Ishikawa (cell line): ENCODE measurements around the gene ICOS.

Source experiments
- MAX ChIP-seq: IDR thresholded peaks from 2 replicates; pipeline ENCODE4 v1.6.1; 2012
- REST ChIP-seq: IDR thresholded peaks from 2 replicates; pipeline ENCODE4 v1.6.1; 2012; ENCODE audit warnings: low read depth, mild to moderate bottlenecking
- YY1 ChIP-seq: IDR thresholded peaks from 2 replicates; pipeline ENCODE4 v1.6.1; 2012; ENCODE audit warnings: low read depth

GRCh38 chr2:203905656-203906055 lies 30.9 kb upstream of the ICOS start:
- TF ChIP-seq MAX = no peak
- TF ChIP-seq YY1 = no peak
- no peak for TF ChIP-seq REST
